ENCODE data around the gene BHLHA15.
"Not testable (repeated sequence)": the region's sequence is repeated elsewhere in the genome, so short reads cannot be mapped to it uniquely, and the experiment has no call there.

BHLHA15 gene

GRCh38 chr7:98213888-98214810 lies 2.9 kb downstream of the BHLHA15 start:
- Mint-ChIP-seq H3K27ac (no peak overlapping the region), H3K27me3 (no peaks in the 10 kb centered on the region), H3K36me3 (peaks cover under 1% of the 10 kb centered on the region), H3K4me3 (no peak overlapping the region), H3K4me1 (peaks cover 21% of the 10 kb centered on the region), H3K9me3 (no peaks in the 10 kb centered on the region)

GRCh38 chr7:98214811-98215321 lies 3.6 kb downstream of the BHLHA15 start:
- H3K9me3 Mint-ChIP-seq = no peaks in the 10 kb centered on the region
- H3K27ac Mint-ChIP-seq = no peak overlapping the region
- H3K36me3 Mint-ChIP-seq = peaks cover 3% of the 10 kb centered on the region
- H3K4me1 Mint-ChIP-seq = peaks cover 25% of the 10 kb centered on the region
- no peaks in the 10 kb centered on the region for H3K27me3 Mint-ChIP-seq
- H3K4me3 Mint-ChIP-seq = no peak overlapping the region

GRCh38 chr7:98215561-98216495 lies 4.6 kb downstream of the BHLHA15 start:
- H3K27me3 Mint-ChIP-seq = no peaks in the 10 kb centered on the region
- H3K36me3 Mint-ChIP-seq = peaks cover 3% of the 10 kb centered on the region
- no peak overlapping the region for H3K4me3 Mint-ChIP-seq
- H3K9me3 Mint-ChIP-seq = no peaks in the 10 kb centered on the region
- H3K27ac Mint-ChIP-seq = no peak overlapping the region
- H3K4me1 Mint-ChIP-seq = peaks cover 24% of the 10 kb centered on the region

- H3K4me3 Mint-ChIP-seq = no peak overlapping the region
- no peaks in the 10 kb centered on the region for H3K27me3 Mint-ChIP-seq
- H3K4me1 Mint-ChIP-seq = peaks cover 20% of the 10 kb centered on the region
- H3K36me3 Mint-ChIP-seq = peaks cover 3% of the 10 kb centered on the region
- H3K9me3 Mint-ChIP-seq = no peaks in the 10 kb centered on the region
- no peak overlapping the region for H3K27ac Mint-ChIP-seq
These were observed 5.8 kb downstream of the BHLHA15 start for GRCh38 chr7:98216941-98217622.

- peak overlapping the region; percentile 79 for H3K27ac Mint-ChIP-seq
- no peak overlapping the region for H3K4me3 Mint-ChIP-seq
- peaks cover 3% of the 10 kb centered on the region for H3K36me3 Mint-ChIP-seq
- H3K27me3 Mint-ChIP-seq = no peaks in the 10 kb centered on the region
- H3K4me1 Mint-ChIP-seq = peaks cover 20% of the 10 kb centered on the region
- no peaks in the 10 kb centered on the region for H3K9me3 Mint-ChIP-seq
These were observed 6.7 kb downstream of the BHLHA15 start for GRCh38 chr7:98217623-98218582.

GRCh38 chr7:98219382-98219781 lies 8.1 kb downstream of the BHLHA15 start:
- H3K9me3 Mint-ChIP-seq, H3K4me3 Mint-ChIP-seq, H3K36me3 Mint-ChIP-seq, H3K27me3 Mint-ChIP-seq: not testable (repeated sequence)
- H3K4me1 Mint-ChIP-seq = peaks cover 20% of the 10 kb centered on the region
- H3K27ac Mint-ChIP-seq = peak overlapping the region; percentile 48

GRCh38 chr7:98221611-98222532 lies 10.6 kb downstream of the BHLHA15 start:
- no peak overlapping the region for H3K4me3 Mint-ChIP-seq
- no peaks in the 10 kb centered on the region for H3K27me3 Mint-ChIP-seq
- no peak overlapping the region for H3K27ac Mint-ChIP-seq
- H3K4me1 Mint-ChIP-seq = peaks cover 20% of the 10 kb centered on the region
- peaks cover 3% of the 10 kb centered on the region for H3K36me3 Mint-ChIP-seq
- no peaks in the 10 kb centered on the region for H3K9me3 Mint-ChIP-seq

GRCh38 chr7:98222533-98223195 lies 11.4 kb downstream of the BHLHA15 start:
- Mint-ChIP-seq H3K4me3 (no peak overlapping the region), H3K9me3 (no peaks in the 10 kb centered on the region), H3K27me3 (no peaks in the 10 kb centered on the region), H3K36me3 (peaks cover 3% of the 10 kb centered on the region), H3K4me1 (peaks cover 20% of the 10 kb centered on the region), H3K27ac (no peak overlapping the region)

GRCh38 chr7:98223351-98223897 lies 12.2 kb downstream of the BHLHA15 start:
- no peak overlapping the region for H3K27ac Mint-ChIP-seq
- peaks cover 3% of the 10 kb centered on the region for H3K36me3 Mint-ChIP-seq
- H3K9me3 Mint-ChIP-seq = no peaks in the 10 kb centered on the region
- peaks cover 16% of the 10 kb centered on the region for H3K4me1 Mint-ChIP-seq
- no peaks in the 10 kb centered on the region for H3K27me3 Mint-ChIP-seq
- no peak overlapping the region for H3K4me3 Mint-ChIP-seq

GRCh38 chr7:98223898-98224700 lies 12.9 kb downstream of the BHLHA15 start:
- no peaks in the 10 kb centered on the region for H3K9me3 Mint-ChIP-seq
- no peak overlapping the region for H3K27ac Mint-ChIP-seq
- H3K27me3 Mint-ChIP-seq = no peaks in the 10 kb centered on the region
- peaks cover 3% of the 10 kb centered on the region for H3K36me3 Mint-ChIP-seq
- H3K4me1 Mint-ChIP-seq = peaks cover 9% of the 10 kb centered on the region
- no peak overlapping the region for H3K4me3 Mint-ChIP-seq

- H3K27ac Mint-ChIP-seq = no peak overlapping the region
- H3K36me3 Mint-ChIP-seq = no peaks in the 10 kb centered on the region
- H3K9me3 Mint-ChIP-seq = no peaks in the 10 kb centered on the region
- H3K4me1 Mint-ChIP-seq = peaks cover 2% of the 10 kb centered on the region
- H3K4me3 Mint-ChIP-seq = no peak overlapping the region
- H3K27me3 Mint-ChIP-seq = no peaks in the 10 kb centered on the region
These were observed 13.5 kb downstream of the BHLHA15 start for GRCh38 chr7:98224701-98225181.

- Mint-ChIP-seq H3K27me3 (no peaks in the 10 kb centered on the region), H3K27ac (peak overlapping the region; percentile 53), H3K4me1 (no peaks in the 10 kb centered on the region), H3K9me3 (no peaks in the 10 kb centered on the region), H3K4me3 (no peak overlapping the region), H3K36me3 (no peaks in the 10 kb centered on the region)
These were observed 14.8 kb downstream of the BHLHA15 start for GRCh38 chr7:98225913-98226614.

Data from activated naive CD4-positive, alpha-beta T cell treated with anti-CD3 and anti-CD28 coated beads, Interleukin-2, amount 50 U/mL, for 24 hours (primary cell).